ENCODE measurements around the gene ZNF70. TPM values are rescaled to one million over a fixed set of nuclear protein-coding genes. Genes with fewer than 3 reads are reported as not detected.
"Not testable (repeated sequence)": the region's sequence is repeated elsewhere in the genome, so short reads cannot be mapped to it uniquely, and the experiment has no call there.

ZNF70 gene
- polyA plus RNA-seq, 2 donors, result 0.40 to 0.92 TPM

DNA sequence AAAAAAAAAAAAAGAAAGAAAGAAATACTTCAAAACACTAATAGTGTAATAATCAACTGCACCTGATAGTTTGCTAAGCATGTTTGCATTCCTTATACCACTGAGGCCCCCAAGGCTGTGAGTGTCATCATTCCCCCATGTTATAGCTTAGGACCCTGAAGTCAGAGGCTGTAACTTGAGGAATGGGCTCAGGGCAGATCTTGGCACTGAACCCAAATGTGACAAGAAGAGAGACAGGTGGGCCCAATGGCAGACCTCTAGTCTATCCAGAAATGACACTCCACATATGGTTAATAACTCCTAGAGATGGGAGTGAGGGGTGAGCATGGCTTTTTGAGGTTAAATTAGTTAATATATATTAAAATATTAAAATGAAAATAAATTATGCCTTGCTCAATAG lies 13.2 kb downstream of the ZNF70 start:
- Histone ChIP-seq H3K27ac (ENCODE audit: low read depth in 2 of 2, low read length in 1 of 2) (no peak overlapping the region), H3K27me3 (ENCODE audit: control insufficient read depth in 1 of 2, insufficient read depth in 2 of 2, low read length in 2 of 2) (no peaks in the 10 kb centered on the region), H3K4me1 (ENCODE audit: control insufficient read depth in 2 of 2, insufficient read depth in 2 of 2, low read length in 1 of 2) (peaks cover 0 to 4% of the 10 kb centered on the region in 2 donors), H3K9me3 (ENCODE audit: control insufficient read depth in 2 of 2, insufficient read depth in 1 of 2, low read depth in 1 of 2, low read length in 1 of 2) (no peaks in the 10 kb centered on the region), H3K4me3 (ENCODE audit: low read depth in 1 of 2, low read length in 2 of 2) (no peak overlapping the region), H3K36me3 (ENCODE audit: control insufficient read depth in 2 of 2, insufficient read depth in 2 of 2, low read length in 1 of 2) (peaks cover 0 to 3% of the 10 kb centered on the region in 2 donors)

DNA sequence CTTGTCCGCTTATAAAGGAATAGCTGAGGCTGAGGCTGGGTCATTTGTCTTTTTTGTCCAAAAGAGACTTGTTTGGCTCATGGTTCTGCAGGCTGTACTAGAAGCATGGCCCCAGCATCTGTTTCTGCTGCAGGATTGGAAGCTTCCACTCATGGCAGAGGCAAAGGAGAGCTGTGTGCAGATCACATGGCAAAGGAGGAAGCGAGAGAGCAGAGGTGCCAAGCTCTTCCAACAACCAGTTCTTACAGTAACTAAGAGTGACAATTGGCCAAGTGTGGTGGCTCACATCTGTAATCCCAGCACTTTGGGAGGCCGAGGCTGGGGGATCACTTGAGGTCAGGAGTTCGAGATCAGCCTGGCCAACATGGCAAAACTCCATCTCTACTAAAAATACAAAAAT lies 22.8 kb downstream of the ZNF70 start:
- H3K9me3 ChIP-seq (ENCODE audit: control insufficient read depth in 2 of 2, insufficient read depth in 1 of 2, low read depth in 1 of 2, low read length in 1 of 2); H3K27me3 ChIP-seq (ENCODE audit: control insufficient read depth in 1 of 2, insufficient read depth in 2 of 2, low read length in 2 of 2); H3K4me3 ChIP-seq (ENCODE audit: low read depth in 1 of 2, low read length in 2 of 2); H3K4me1 ChIP-seq (ENCODE audit: control insufficient read depth in 2 of 2, insufficient read depth in 2 of 2, low read length in 1 of 2); H3K36me3 ChIP-seq (ENCODE audit: control insufficient read depth in 2 of 2, insufficient read depth in 2 of 2, low read length in 1 of 2); H3K27ac ChIP-seq (ENCODE audit: low read depth in 2 of 2, low read length in 1 of 2): not testable (repeated sequence)
- 80 to 81% methylated on average over 4 of the region's 4 CpGs for WGBS, 2 donors

DNA sequence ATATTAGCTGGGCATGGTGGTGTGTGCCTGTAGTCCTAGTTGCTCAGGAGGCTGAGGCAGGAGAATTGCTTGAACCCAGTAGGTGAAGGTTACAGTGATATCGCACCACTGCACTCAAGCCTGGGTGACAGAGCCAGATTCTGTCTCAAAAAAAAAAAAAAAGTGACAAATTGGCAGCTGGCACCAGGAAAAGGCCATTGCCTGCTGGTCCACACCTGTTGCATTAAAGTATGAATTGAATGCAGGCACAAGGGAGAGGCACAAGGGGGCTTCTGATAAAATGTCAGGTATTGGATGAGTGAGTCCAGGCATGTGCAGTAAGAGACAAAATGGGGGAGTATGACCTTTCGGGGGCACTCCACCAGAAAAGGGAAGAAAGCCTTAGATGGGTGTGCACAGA lies 28.2 kb downstream of the ZNF70 start:
- Histone ChIP-seq H3K9me3 (ENCODE audit: control insufficient read depth in 2 of 2, insufficient read depth in 1 of 2, low read depth in 1 of 2, low read length in 1 of 2) (no peaks in the 10 kb centered on the region), H3K36me3 (ENCODE audit: control insufficient read depth in 2 of 2, insufficient read depth in 2 of 2, low read length in 1 of 2) (no peaks in the 10 kb centered on the region), H3K4me1 (ENCODE audit: control insufficient read depth in 2 of 2, insufficient read depth in 2 of 2, low read length in 1 of 2) (no peaks in the 10 kb centered on the region), H3K4me3 (ENCODE audit: low read depth in 1 of 2, low read length in 2 of 2) (no peak overlapping the region), H3K27me3 (ENCODE audit: control insufficient read depth in 1 of 2, insufficient read depth in 2 of 2, low read length in 2 of 2) (no peaks in the 10 kb centered on the region), H3K27ac (ENCODE audit: low read depth in 2 of 2, low read length in 1 of 2) (no peak overlapping the region)
- WGBS, 2 donors, result 79 to 85% methylated on average over 2 of the region's 2 CpGs

DNA sequence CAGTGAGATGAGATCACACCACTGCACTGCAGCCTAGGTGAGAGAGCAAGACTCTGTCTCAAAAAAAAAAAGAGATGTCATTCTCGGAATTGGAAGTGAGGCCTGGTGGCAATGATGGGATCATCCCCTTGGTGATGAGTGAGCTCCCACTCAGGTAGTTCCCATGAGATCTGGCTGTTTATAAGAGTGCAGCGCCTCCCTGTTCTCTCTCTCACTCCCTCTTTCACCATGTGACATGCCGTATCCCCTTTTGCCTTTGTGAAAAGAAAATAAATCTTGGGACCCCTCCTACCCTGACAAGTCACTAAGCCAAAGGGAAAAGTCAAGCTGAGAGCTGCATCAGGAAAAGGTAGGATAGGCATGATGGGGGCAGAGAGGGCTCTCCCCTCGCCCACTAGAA lies 28.8 kb downstream of the ZNF70 start:
- 65 to 79% methylated on average over 4 of the region's 4 CpGs for WGBS, 2 donors
- no peak overlapping the region for H3K4me3 ChIP-seq (ENCODE audit: low read depth in 1 of 2, low read length in 2 of 2)
- H3K4me1 ChIP-seq (ENCODE audit: control insufficient read depth in 2 of 2, insufficient read depth in 2 of 2, low read length in 1 of 2), result peaks cover 3 to 5% of the 10 kb centered on the region in 2 donors
- H3K27me3 ChIP-seq (ENCODE audit: control insufficient read depth in 1 of 2, insufficient read depth in 2 of 2, low read length in 2 of 2), result no peaks in the 10 kb centered on the region
- no peak overlapping the region for H3K27ac ChIP-seq (ENCODE audit: low read depth in 2 of 2, low read length in 1 of 2)
- no peaks in the 10 kb centered on the region for H3K9me3 ChIP-seq (ENCODE audit: control insufficient read depth in 2 of 2, insufficient read depth in 1 of 2, low read depth in 1 of 2, low read length in 1 of 2)
- no peaks in the 10 kb centered on the region for H3K36me3 ChIP-seq (ENCODE audit: control insufficient read depth in 2 of 2, insufficient read depth in 2 of 2, low read length in 1 of 2)

DNA sequence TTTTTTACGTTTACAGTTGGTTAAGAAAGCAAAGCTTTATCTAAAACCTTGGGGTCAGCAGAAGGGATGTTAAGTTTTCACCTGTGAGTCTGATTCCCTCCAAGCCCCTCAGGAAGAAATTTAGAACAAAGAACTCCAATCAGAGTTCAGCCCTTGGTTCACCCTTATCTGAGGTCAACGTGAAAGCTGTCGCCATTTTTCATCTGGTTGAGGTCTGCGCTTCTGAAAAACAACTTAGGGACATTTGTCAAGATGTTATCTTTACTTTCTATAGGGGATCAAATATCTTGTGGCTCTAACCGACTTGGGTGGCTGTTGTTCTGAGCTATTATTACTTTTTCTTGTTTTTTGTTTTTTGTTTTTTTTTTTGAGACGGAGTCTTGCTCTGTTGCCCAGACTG lies 30.1 kb downstream of the ZNF70 start:
- Histone ChIP-seq H3K27me3 (ENCODE audit: control insufficient read depth in 1 of 2, insufficient read depth in 2 of 2, low read length in 2 of 2) (no peaks in the 10 kb centered on the region), H3K36me3 (ENCODE audit: control insufficient read depth in 2 of 2, insufficient read depth in 2 of 2, low read length in 1 of 2) (no peaks in the 10 kb centered on the region), H3K27ac (ENCODE audit: low read depth in 2 of 2, low read length in 1 of 2) (no peak overlapping the region), H3K4me3 (ENCODE audit: low read depth in 1 of 2, low read length in 2 of 2) (no peak overlapping the region), H3K9me3 (ENCODE audit: control insufficient read depth in 2 of 2, insufficient read depth in 1 of 2, low read depth in 1 of 2, low read length in 1 of 2) (no peaks in the 10 kb centered on the region), H3K4me1 (ENCODE audit: control insufficient read depth in 2 of 2, insufficient read depth in 2 of 2, low read length in 1 of 2) (peaks cover 5 to 6% of the 10 kb centered on the region in 2 donors)
- 59% methylated on average over 6 of the region's 6 CpGs for WGBS, 2 donors

DNA sequence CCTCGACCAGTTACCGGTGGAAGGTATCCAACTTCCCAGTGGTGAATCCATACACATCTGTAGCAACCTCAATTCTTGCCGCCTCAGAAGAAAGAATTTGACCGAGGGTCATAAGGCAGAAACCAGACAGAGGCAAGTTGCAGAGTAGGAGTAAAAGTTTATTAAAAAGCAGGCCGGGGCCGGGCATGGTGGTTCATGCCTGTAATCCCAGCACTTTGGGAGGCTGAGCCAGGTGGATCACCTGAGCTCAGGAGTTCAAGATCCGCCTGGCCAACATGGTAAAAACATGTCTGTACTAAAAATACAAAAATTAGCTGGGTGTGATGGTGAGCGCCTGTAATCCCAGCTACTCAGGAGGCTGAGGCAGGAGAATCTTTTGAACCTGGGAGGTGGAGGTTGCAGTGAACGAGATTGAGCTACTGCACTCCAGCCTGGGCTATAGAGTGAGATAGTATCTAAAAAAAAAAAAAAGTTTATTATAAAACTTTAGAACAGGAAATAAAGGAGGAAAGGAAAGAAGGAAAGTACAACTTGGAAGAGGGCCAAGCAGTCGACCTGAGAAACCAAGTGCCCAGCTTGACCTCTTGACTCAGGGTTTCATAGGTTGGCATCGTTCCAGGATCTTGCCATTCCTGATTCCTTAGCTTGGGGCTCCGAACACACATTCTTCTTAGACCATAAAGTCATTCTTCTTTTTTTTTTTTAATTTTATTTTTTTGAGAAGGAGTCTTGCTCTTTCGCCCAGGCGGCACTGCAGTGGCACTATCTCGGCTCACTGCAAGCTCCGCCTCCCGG lies 32.3 kb downstream of the ZNF70 start:
- Histone ChIP-seq H3K27ac (ENCODE audit: low read depth in 2 of 2, low read length in 1 of 2) (no peak overlapping the region), H3K9me3 (ENCODE audit: control insufficient read depth in 2 of 2, insufficient read depth in 1 of 2, low read depth in 1 of 2, low read length in 1 of 2) (no peaks in the 10 kb centered on the region)
- WGBS, 2 donors, result 86 to 88% methylated on average over 17 of the region's 17 CpGs

DNA sequence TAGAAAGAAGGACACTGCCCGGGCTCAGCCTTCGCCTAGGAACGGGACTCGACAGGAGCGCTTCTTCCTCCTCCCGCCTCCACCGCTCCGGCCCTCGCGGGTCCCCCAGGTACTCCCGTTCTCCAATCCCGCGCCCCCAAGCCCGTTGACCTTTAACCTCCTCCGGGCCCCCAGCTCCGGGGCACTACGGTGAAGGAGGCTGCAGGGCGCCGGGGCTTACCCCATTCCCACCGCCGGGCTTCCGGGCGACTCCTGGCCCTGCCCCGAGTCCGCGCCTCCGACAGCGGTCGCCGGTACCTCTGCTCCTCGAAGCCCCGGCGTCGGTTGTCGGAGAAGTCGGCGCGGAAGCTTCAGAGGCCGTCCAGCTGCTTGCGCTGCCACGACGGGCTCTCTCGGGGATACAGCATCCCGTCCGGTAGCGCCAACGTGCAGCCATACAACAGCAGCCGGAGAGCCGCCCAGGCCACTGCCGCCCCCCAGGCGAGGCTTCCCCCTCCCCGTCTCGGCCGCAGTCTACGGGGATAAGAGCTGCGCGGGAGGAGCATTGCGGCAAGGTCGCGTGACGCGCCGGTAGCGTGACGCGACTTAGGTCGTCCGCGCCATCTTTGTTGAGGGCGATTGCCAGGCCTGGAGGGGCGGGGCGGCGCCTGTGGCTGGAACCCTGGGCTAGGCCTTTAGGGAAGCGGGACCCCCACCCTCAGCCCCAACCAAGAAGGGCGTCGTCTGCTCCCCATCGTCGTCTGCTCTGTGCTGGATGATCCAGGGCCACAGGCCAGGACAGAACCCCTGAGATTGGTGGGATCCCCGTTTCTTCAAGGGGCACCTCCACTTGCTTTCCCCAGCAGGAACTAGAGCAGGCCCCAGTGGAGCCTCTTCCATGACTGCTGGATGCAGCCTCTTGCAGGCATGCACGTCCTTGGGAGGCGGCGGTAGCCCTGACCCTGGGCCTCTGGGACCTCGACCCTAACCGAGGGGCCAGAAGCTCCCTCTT lies 33.8 kb downstream of the ZNF70 start:
- peak overlapping the region; percentile 84 to 89 for H3K4me3 ChIP-seq (ENCODE audit: low read depth in 1 of 2, low read length in 2 of 2)
- H3K27me3 ChIP-seq (ENCODE audit: control insufficient read depth in 1 of 2, insufficient read depth in 2 of 2, low read length in 2 of 2), result no peaks in the 10 kb centered on the region
- 5 to 6% methylated on average over 66 to 84 of the region's 84 CpGs for WGBS, 2 donors
- peak overlapping the region; percentile 37 to 71 for H3K27ac ChIP-seq (ENCODE audit: low read depth in 2 of 2, low read length in 1 of 2)
- peaks cover 0 to 13% of the 10 kb centered on the region in 2 donors for H3K36me3 ChIP-seq (ENCODE audit: control insufficient read depth in 2 of 2, insufficient read depth in 2 of 2, low read length in 1 of 2)
- peaks cover 5 to 6% of the 10 kb centered on the region in 2 donors for H3K4me1 ChIP-seq (ENCODE audit: control insufficient read depth in 2 of 2, insufficient read depth in 2 of 2, low read length in 1 of 2)
- H3K9me3 ChIP-seq (ENCODE audit: control insufficient read depth in 2 of 2, insufficient read depth in 1 of 2, low read depth in 1 of 2, low read length in 1 of 2), result no peaks in the 10 kb centered on the region

More for the DNA sequence above, 32.3 kb downstream of the ZNF70 start:
- Histone ChIP-seq H3K4me3 (ENCODE audit: low read depth in 1 of 2, low read length in 2 of 2) (no peak overlapping the region), H3K4me1 (ENCODE audit: control insufficient read depth in 2 of 2, insufficient read depth in 2 of 2, low read length in 1 of 2) (peaks cover 5 to 6% of the 10 kb centered on the region in 2 donors), H3K36me3 (ENCODE audit: control insufficient read depth in 2 of 2, insufficient read depth in 2 of 2, low read length in 1 of 2) (peaks cover 0 to 10% of the 10 kb centered on the region in 2 donors), H3K27me3 (ENCODE audit: control insufficient read depth in 1 of 2, insufficient read depth in 2 of 2, low read length in 2 of 2) (no peaks in the 10 kb centered on the region)

DNA sequence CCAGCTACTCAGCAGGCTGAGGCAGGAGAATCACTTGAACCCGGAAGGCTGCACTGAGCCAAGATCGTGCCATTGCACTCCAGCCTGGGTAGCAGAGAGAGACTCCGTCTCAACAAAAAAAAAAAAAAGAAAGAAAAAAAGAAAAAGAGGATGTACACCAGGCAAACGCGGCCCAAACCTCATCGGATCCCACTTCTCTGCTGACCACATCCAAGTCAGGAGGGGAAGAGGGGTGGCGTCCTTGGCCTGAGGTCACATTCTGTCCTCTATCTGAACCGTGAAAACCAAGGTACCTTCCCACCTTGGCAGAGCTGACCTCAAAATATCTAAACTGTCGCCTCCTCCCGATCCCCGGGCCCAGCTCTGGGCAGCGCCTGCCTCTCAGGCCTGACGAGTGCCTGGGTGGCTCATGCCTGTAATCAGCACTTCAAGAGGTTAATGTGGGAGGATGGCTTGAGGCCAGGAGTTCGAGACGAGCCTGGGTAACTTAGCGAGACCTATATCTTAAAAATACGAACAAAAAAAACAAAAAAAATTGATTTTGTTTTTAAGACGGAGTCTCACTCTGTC lies 35.0 kb downstream of the ZNF70 start:
- WGBS, 2 donors, result 72 to 73% methylated on average over 18 of the region's 18 CpGs
- Histone ChIP-seq H3K4me1 (ENCODE audit: control insufficient read depth in 2 of 2, insufficient read depth in 2 of 2, low read length in 1 of 2) (peaks cover 5 to 6% of the 10 kb centered on the region in 2 donors), H3K27me3 (ENCODE audit: control insufficient read depth in 1 of 2, insufficient read depth in 2 of 2, low read length in 2 of 2) (no peaks in the 10 kb centered on the region), H3K36me3 (ENCODE audit: control insufficient read depth in 2 of 2, insufficient read depth in 2 of 2, low read length in 1 of 2) (peaks cover 0 to 15% of the 10 kb centered on the region in 2 donors), H3K27ac (ENCODE audit: low read depth in 2 of 2, low read length in 1 of 2) (no peak overlapping the region), H3K9me3 (ENCODE audit: control insufficient read depth in 2 of 2, insufficient read depth in 1 of 2, low read depth in 1 of 2, low read length in 1 of 2) (no peaks in the 10 kb centered on the region), H3K4me3 (ENCODE audit: low read depth in 1 of 2, low read length in 2 of 2) (peak overlapping the region in 1 of 2 donors; percentile 89)
